ENCODE measurements around the gene TTC9. TPM values are rescaled to one million over a fixed set of nuclear protein-coding genes. Genes with fewer than 3 reads are reported as not detected.

TTC9 gene
- total and polyA plus RNA-seq, 9 of the 15 experiments (the other 6 are each of a cell fraction or from before 2014, with no cell fraction given) = 0.07 TPM; not detected in 8

- H3K4me3 ChIP-seq = no peak overlapping the region
- no peak overlapping the region for H3K4me2 ChIP-seq (ENCODE audit: insufficient read depth, low read length)
- no peak overlapping the region for H3K27ac ChIP-seq (ENCODE audit: extremely low read depth, low read depth, low read length)
- H2AFZ ChIP-seq (ENCODE audit: low read depth, low read length) = no peak overlapping the region
- no peaks in the 10 kb centered on the region; a peak in 1 of 5 replicates for H3K27me3 ChIP-seq (ENCODE audit: control insufficient read depth in 2 of 2, insufficient read depth in 2 of 2, low read length in 2 of 2)
- no peak for ATAC-seq
- ChIA-PET POLR2A (no interaction called here), CTCF (ENCODE audit: low intra/inter-chr PET ratio) (no interaction called here)
- in situ Hi-C loops (cut with MboI) (no loop called here), intact Hi-C loops (cut with micrococcal nuclease) (no loop called here)
- H3K4me1 ChIP-seq (replicated peaks in 1 of 2; ENCODE audit: control insufficient read depth in 2 of 2, insufficient read depth in 2 of 2, low read length in 2 of 2) = no peaks in the 10 kb centered on the region
- no peaks in the 10 kb centered on the region for H3K9me3 ChIP-seq (replicated peaks; ENCODE audit: control insufficient read depth, insufficient read depth, low read depth, low read length)
- no peak for TF ChIP-seq CUX1 (CRISPR knock-in tag; IDR thresholded peaks at IDR 0.05)
- TF ChIP-seq ZNF184 (CRISPR knock-in tag; IDR thresholded peaks at IDR 0.05) = no peak
- TF ChIP-seq TRIM24 (IDR thresholded peaks at IDR 0.05) = no peak
- no peak for TF ChIP-seq STAG1 (CRISPR knock-in tag; IDR thresholded peaks at IDR 0.05; ENCODE audit: borderline replicate concordance)
- TF ChIP-seq TEAD4 (IDR thresholded peaks at IDR 0.05; ENCODE audit: low read length) = no peak
- TF ChIP-seq TEAD4 (CRISPR knock-in tag; IDR thresholded peaks at IDR 0.05; ENCODE audit: borderline replicate concordance) = no peak
- TF ChIP-seq MAFK (IDR thresholded peaks at IDR 0.05; ENCODE audit: low read length) = no peak
- BruUV-seq (replicated peaks) = no TSS peak
- 14% methylated on average over 2 of the region's 2 CpGs for WGBS (ENCODE audit: insufficient coverage, low coverage, missing lambda C conversion rate)
- no peaks in the 10 kb centered on the region for H3K9me1 ChIP-seq (ENCODE audit: control insufficient read depth, insufficient read depth, low read length)
- peaks cover 33% of the 10 kb centered on the region for H3K79me2 ChIP-seq (ENCODE audit: control insufficient read depth, insufficient read depth, low read length)
- DNase-seq (ENCODE audit: extremely low read depth in 1 of 4, low spot score in 3 of 4) = no peak
- no peak for FAIRE-seq
- H3K36me3 ChIP-seq (ENCODE audit: control insufficient read depth, insufficient read depth, low read length) = 0 out of 3 replicates have a peak, but pooled peaks cover 3% of the 10 kb centered on the region
- H3K9ac ChIP-seq (ENCODE audit: insufficient read depth in 1 of 2, low read depth in 2 of 2, low read length in 2 of 2) = no peak overlapping the region
- no peaks in the 10 kb centered on the region; the same call in 1 of the 2 replicates for H4K20me1 ChIP-seq (replicated peaks; ENCODE audit: control insufficient read depth, insufficient read depth, low read length)
Measured at GRCh38 chr14:70602254-70602653, 39.5 kb upstream of the TTC9 start.
